OCI-LY3 (cell line): ENCODE results near the gene REL.

Source experiments
- H2AFZ ChIP-seq: fragments of 200-600, 300-600 bp; shearing (Covaris generic); 2 replicates; pipeline ENCODE4 v1.6.0; 2014; ENCODE audit warnings: antibody characterized with exemption, low read depth, low read length
- H3K27ac ChIP-seq: fragments of 200-600, 300-600 bp; sonication (generic); 2 replicates; pipeline ENCODE4 v1.5.1; 2014; ENCODE audit warnings: mild to moderate bottlenecking, low read length, moderate library complexity, mixed read lengths
- H3K27me3 ChIP-seq: fragments of 200-600, 300-600 bp; sonication (generic); 2 replicates; pipeline ENCODE4 v1.6.1; 2014; ENCODE audit warnings: low read depth, low read length, mixed read lengths
- H3K36me3 ChIP-seq: fragments of 200-600, 300-600 bp; sonication (generic); replicated peaks from 2 replicates; pipeline ENCODE3; 2014; ENCODE audit warnings: low read depth, low read length, mixed read lengths
- H3K4me1 ChIP-seq: fragments of 300-600, 200-600 bp; sonication (generic); 2 replicates; pipeline ENCODE4 v1.6.1; 2014; ENCODE audit warnings: low read length, mixed read lengths
- H3K4me2 ChIP-seq: fragments of 200-600, 300-600 bp; sonication (generic); 2 replicates; pipeline ENCODE4 v1.6.1; 2014; ENCODE audit warnings: low read length, mixed read lengths
- H3K4me3 ChIP-seq: fragments of 300-600, 200-600 bp; sonication (generic); 2 replicates; pipeline ENCODE4 v1.5.1; 2014; ENCODE audit warnings: antibody characterized with exemption, mild to moderate bottlenecking, low read length, moderate library complexity
- H3K79me2 ChIP-seq: fragments of 300-600, 200-600 bp; shearing (Covaris generic); 2 replicates; pipeline ENCODE4 v1.6.1; 2014; ENCODE audit warnings: mild to moderate bottlenecking, low read length, mixed read lengths
- H3K9ac ChIP-seq: fragments of 300-600, 200-600 bp; shearing (Covaris generic); 2 replicates; pipeline ENCODE4 v1.6.0; 2014; ENCODE audit warnings: mild to moderate bottlenecking, low read length, moderate library complexity
- H3K9me3 ChIP-seq: fragments of 200-600, 300-600 bp; shearing (Covaris generic); 2 replicates; pipeline ENCODE4 v1.6.1; 2014; ENCODE audit warnings: low read length, mixed read lengths; ENCODE audit not compliant: insufficient read depth
- H4K20me1 ChIP-seq: fragments of 200-600, 300-600 bp; sonication (generic); 2 replicates; pipeline ENCODE4 v1.6.1; 2016; ENCODE audit warnings: low read length, mixed read lengths; ENCODE audit not compliant: insufficient read depth
- EZH2phosphoT487 ChIP-seq: fragments of 200-600 bp; shearing (Covaris generic); IDR thresholded peaks from 2 replicates; pipeline ENCODE4 v1.6.1; 2018; ENCODE audit warnings: antibody characterized with exemption, mixed run types, low read depth
- TF ChIP-seq, protein P1 (sequence below): fragments of 200-600, 300-600 bp; sonication (generic); IDR thresholded peaks from 2 replicates; pipeline ENCODE4 v1.5.1; 2014; ENCODE audit warnings: antibody characterized with exemption, low read length, low read depth

REL gene

DNA sequence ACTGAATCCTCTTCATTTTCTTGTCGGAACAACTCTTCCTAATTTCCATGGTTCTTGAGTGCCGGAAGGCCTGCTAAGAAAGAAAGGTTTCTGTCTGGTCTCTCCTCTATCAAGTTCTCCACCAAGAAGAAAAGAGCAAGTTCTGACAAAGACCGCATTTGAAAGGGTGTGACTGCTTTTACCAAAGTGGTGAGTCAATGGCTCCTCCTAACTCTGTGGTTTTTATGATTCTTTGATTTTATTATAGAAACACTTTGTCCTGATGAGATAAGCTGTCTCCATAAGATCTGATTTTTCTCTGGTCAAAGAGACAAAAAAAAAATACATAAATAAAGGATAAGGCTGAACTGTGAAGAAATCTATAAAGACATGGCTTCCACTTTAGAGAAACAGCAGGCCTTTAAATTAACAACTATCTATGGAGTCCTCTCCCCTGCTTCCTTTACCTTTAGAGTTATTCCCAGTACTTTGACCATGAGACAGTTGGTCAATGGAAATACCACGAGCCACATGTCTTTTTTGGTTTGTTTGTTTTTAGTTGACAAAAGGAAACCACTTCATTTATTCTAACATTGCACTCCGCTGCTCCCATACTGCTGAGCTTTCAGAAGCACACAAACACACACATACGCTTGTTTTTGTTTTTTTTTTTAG is 67.7 kb downstream of the REL start:
- TF ChIP-seq, protein P1, sequence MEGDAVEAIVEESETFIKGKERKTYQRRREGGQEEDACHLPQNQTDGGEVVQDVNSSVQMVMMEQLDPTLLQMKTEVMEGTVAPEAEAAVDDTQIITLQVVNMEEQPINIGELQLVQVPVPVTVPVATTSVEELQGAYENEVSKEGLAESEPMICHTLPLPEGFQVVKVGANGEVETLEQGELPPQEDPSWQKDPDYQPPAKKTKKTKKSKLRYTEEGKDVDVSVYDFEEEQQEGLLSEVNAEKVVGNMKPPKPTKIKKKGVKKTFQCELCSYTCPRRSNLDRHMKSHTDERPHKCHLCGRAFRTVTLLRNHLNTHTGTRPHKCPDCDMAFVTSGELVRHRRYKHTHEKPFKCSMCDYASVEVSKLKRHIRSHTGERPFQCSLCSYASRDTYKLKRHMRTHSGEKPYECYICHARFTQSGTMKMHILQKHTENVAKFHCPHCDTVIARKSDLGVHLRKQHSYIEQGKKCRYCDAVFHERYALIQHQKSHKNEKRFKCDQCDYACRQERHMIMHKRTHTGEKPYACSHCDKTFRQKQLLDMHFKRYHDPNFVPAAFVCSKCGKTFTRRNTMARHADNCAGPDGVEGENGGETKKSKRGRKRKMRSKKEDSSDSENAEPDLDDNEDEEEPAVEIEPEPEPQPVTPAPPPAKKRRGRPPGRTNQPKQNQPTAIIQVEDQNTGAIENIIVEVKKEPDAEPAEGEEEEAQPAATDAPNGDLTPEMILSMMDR, result no peak
- TF ChIP-seq EZH2phosphoT487, result no peak
- Histone ChIP-seq H2AFZ (no peak overlapping the region), H3K27ac (no peak overlapping the region), H3K27me3 (no peaks in the 10 kb centered on the region), H3K79me2 (no peaks in the 10 kb centered on the region), H3K9ac (no peak overlapping the region), H3K4me1 (peaks cover 7% of the 10 kb centered on the region), H3K36me3 (peaks cover 39% of the 10 kb centered on the region), H4K20me1 (no peaks in the 10 kb centered on the region), H3K9me3 (no peaks in the 10 kb centered on the region), H3K4me2 (no peak overlapping the region), H3K4me3 (no peak overlapping the region)

DNA sequence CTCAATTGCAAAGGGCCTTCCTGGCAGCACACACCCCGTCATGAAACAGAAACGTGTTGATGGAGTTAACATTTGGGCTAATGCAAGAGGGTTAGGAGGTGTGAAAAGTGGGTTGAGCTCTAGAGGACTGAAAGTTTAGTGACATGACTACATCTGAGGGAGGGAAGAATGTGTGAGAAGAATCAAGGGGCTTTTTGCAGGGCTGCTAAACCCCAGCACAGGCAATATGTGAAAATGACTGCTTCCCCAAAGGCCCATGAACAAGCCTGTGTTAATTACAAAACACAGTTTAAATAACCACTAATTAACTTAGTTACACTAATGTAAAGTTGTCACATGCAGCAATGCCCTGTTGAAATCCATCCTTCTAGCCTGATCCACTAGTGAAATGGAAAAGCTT is 72.8 kb downstream of the REL start:
- no peaks in the 10 kb centered on the region for H3K4me1 ChIP-seq
- TF ChIP-seq, protein P1, result no peak
- TF ChIP-seq EZH2phosphoT487, result no peak
- H3K9me3 ChIP-seq, result no peaks in the 10 kb centered on the region
- H3K27ac ChIP-seq, result no peak overlapping the region
- H4K20me1 ChIP-seq, result no peaks in the 10 kb centered on the region; the same call in 1 of the 2 replicates
- no peaks in the 10 kb centered on the region for H3K79me2 ChIP-seq
- H2AFZ ChIP-seq, result no peak overlapping the region
- H3K4me2 ChIP-seq, result no peak overlapping the region
- no peak overlapping the region for H3K4me3 ChIP-seq
- H3K27me3 ChIP-seq, result no peaks in the 10 kb centered on the region
- no peak overlapping the region for H3K9ac ChIP-seq
- peaks cover 25% of the 10 kb centered on the region for H3K36me3 ChIP-seq

DNA sequence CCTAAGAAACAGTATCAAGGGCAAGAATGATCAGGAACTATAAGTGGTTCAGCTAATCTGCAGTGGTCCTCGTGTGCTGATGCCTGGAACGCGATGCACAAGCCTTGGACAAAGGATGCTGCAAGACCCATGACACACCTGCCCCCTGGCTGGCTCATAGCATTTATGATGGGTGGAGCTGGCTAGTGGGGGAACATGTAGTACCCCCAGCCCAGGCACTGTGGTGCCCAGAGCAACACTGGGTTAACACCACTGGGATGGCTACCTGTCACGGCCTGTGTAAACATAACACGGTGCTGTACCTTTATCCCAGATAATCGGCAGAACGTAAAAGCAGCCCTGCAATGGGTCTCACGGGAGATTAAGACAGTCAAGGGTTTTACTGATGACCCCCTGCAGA is 75.8 kb downstream of the REL start:
- H3K9ac ChIP-seq, result no peak overlapping the region
- no peak overlapping the region for H3K27ac ChIP-seq
- no peak overlapping the region for H3K4me3 ChIP-seq
- TF ChIP-seq EZH2phosphoT487, result no peak
- TF ChIP-seq, protein P1, result no peak
- H4K20me1 ChIP-seq, result no peaks in the 10 kb centered on the region; the same call in 1 of the 2 replicates
- no peaks in the 10 kb centered on the region for H3K79me2 ChIP-seq
- H3K4me2 ChIP-seq, result no peak overlapping the region
- no peaks in the 10 kb centered on the region for H3K27me3 ChIP-seq
- no peaks in the 10 kb centered on the region for H3K9me3 ChIP-seq
- H3K36me3 ChIP-seq, result peaks cover 16% of the 10 kb centered on the region
- H3K4me1 ChIP-seq, result no peaks in the 10 kb centered on the region
- no peak overlapping the region for H2AFZ ChIP-seq

DNA sequence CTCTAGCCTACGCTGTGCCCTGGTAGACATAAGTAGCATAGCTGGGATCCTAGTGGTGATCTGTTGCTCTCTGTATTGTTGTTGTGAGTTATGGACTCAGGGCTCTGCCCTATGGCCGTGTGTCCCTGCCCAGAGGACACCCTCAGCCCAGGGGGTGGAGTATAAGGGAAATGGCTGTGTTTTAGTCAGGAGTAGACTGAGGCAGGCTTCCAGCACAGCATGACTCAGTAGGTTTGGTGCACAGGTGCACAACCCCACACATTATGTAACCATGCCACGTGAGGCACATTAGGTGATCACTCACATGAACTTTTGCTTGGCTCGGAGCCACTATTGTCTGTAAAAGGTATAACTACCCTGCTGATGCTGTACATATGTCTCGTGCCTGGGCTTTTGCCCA is 76.3 kb downstream of the REL start:
- no peak overlapping the region for H3K9ac ChIP-seq
- H2AFZ ChIP-seq, result no peak overlapping the region
- H3K36me3 ChIP-seq, result peaks cover 15% of the 10 kb centered on the region
- H3K27ac ChIP-seq, result no peak overlapping the region
- no peak for TF ChIP-seq EZH2phosphoT487
- TF ChIP-seq, protein P1, result no peak
- no peaks in the 10 kb centered on the region for H3K9me3 ChIP-seq
- no peaks in the 10 kb centered on the region for H3K4me1 ChIP-seq
- H3K4me2 ChIP-seq, result no peak overlapping the region
- H3K4me3 ChIP-seq, result no peak overlapping the region
- H4K20me1 ChIP-seq, result no peaks in the 10 kb centered on the region; the same call in 1 of the 2 replicates
- H3K79me2 ChIP-seq, result no peaks in the 10 kb centered on the region
- H3K27me3 ChIP-seq, result no peaks in the 10 kb centered on the region
